Measurements from ENCODE around the gene SHLD3. TPM values are rescaled to one million over a fixed set of nuclear protein-coding genes. Genes with fewer than 3 reads are reported as not detected.

SHLD3 gene
- total RNA-seq, 4 donors from 2014 or later: 1.4 to 3.3 (median 2.4) TPM

DNA sequence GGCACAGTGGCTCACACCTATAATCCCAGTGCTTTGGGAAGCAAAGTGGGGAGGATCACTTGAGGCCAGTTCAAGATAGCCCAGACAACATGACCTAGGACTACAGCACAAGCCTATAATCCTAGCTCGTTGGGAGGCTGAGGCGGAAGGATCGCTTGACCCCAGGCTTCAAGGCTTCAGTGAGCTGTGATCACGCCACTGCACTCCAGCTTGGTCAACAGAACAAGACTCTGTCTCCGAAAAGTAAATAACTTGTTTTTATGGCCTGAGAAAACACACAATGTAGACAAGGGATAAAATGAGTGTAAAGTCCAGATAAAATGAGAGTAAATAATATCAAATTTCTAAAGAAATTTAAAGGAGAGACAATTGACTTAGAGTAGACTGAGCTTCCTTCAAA lies 26.3 kb downstream of the SHLD3 start:
- Histone ChIP-seq H3K4me1 (no peaks in the 10 kb centered on the region), H3K27ac (no peak overlapping the region), H3K9me3 (no peaks in the 10 kb centered on the region), H3K4me3 (no peak overlapping the region), H3K27me3 (no peaks in the 10 kb centered on the region), H3K36me3 (peaks cover 0 to 12% of the 10 kb centered on the region in 2 donors)
- in situ Hi-C loops (cut with MboI; ENCODE audit: low sequenced_read_pairs in 4 of 4): no loop called here
- no peak for ATAC-seq
- no peak for DNase-seq
- intact Hi-C loops (cut with DNase I; ENCODE audit: low total_unique reads): no loop called here
- no peak for TF ChIP-seq POLR2A (IDR thresholded peaks at IDR 0.05)
- TF ChIP-seq, protein P1, sequence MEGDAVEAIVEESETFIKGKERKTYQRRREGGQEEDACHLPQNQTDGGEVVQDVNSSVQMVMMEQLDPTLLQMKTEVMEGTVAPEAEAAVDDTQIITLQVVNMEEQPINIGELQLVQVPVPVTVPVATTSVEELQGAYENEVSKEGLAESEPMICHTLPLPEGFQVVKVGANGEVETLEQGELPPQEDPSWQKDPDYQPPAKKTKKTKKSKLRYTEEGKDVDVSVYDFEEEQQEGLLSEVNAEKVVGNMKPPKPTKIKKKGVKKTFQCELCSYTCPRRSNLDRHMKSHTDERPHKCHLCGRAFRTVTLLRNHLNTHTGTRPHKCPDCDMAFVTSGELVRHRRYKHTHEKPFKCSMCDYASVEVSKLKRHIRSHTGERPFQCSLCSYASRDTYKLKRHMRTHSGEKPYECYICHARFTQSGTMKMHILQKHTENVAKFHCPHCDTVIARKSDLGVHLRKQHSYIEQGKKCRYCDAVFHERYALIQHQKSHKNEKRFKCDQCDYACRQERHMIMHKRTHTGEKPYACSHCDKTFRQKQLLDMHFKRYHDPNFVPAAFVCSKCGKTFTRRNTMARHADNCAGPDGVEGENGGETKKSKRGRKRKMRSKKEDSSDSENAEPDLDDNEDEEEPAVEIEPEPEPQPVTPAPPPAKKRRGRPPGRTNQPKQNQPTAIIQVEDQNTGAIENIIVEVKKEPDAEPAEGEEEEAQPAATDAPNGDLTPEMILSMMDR (IDR thresholded peaks at IDR 0.05 in 4 of 5, conservative IDR thresholded peaks at IDR 0.05 in 1 of 5): no peak

DNA sequence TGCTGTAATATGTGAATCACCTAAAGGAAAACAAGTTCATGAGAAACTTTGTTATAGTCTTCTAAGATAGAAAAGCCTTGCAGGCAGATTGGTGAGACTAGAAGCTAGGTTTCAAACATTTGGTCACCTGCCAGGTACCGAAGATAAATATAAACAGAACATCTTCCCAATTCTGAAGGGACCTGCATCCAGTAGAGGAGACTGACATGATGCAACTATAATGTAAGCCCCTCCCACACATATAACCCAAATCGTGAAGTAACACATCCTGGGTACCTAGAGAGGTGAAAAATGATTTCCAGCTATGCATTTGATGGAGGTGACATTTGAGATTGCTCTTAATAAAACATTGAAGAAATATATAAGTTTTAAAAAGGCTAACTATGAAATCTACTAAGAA lies 29.9 kb downstream of the SHLD3 start:
- in situ Hi-C loops (cut with MboI; ENCODE audit: low sequenced_read_pairs in 4 of 4): no loop called here
- Histone ChIP-seq H3K4me3 (no peak overlapping the region), H3K27ac (no peak overlapping the region), H3K27me3 (no peaks in the 10 kb centered on the region), H3K4me1 (no peaks in the 10 kb centered on the region), H3K36me3 (peaks cover 0 to 12% of the 10 kb centered on the region in 2 donors), H3K9me3 (no peaks in the 10 kb centered on the region)
- intact Hi-C loops (cut with DNase I; ENCODE audit: low total_unique reads): no loop called here
- TF ChIP-seq, protein P1 (IDR thresholded peaks at IDR 0.05 in 4 of 5, conservative IDR thresholded peaks at IDR 0.05 in 1 of 5): no peak
- no peak for TF ChIP-seq POLR2A (IDR thresholded peaks at IDR 0.05)
- DNase-seq: no peak
- ATAC-seq: no peak

DNA sequence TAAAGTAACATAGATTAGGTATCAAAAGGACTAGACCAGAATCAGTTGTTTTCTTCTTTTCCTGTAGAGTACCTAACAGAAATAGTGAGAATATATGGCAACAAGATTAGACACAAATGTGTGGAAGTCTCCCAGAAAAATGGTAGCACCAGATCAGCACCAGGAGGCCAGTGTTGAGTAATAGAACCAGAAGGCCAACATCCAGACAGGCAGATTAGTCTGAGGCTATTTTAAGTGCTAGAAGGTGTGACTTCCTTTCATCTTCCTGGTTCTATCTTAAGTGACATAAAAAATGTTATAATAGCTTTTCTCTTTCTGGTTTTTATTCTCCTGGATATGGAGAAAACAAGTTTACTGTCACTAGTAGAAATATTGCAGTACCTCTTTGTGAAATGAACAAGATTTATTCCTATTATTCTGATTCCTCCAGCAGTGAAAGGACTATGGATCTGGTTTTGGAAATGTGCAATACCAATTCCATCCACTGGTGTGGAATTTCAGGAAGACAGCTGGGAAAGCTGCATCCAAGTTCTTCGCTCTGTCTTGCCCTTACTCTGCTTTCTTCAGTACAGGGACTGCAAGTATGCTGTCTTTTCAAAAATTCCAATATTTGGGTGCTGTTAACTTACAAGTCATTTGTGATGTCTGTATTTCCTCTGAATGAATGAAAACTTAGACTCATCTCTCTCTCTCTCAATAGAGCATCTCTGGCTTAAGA lies 39.1 kb downstream of the SHLD3 start:
- intact Hi-C loops (cut with DNase I; ENCODE audit: low total_unique reads): no loop called here
- Histone ChIP-seq H3K9me3 (no peaks in the 10 kb centered on the region), H3K27ac (no peak overlapping the region), H3K4me3 (no peak overlapping the region), H3K36me3 (peaks cover 0 to 36% of the 10 kb centered on the region in 2 donors), H3K4me1 (no peaks in the 10 kb centered on the region), H3K27me3 (no peaks in the 10 kb centered on the region)
- no peak for TF ChIP-seq POLR2A (IDR thresholded peaks at IDR 0.05)
- TF ChIP-seq, protein P1 (IDR thresholded peaks at IDR 0.05 in 4 of 5, conservative IDR thresholded peaks at IDR 0.05 in 1 of 5): peak in 3 of 5 experiments; percentile 12 to 42 (median 22)
- DNase-seq: no peak
- peak; percentile 42 to 49 for ATAC-seq
- in situ Hi-C loops (cut with MboI; ENCODE audit: low sequenced_read_pairs in 4 of 4): no loop called here

DNA sequence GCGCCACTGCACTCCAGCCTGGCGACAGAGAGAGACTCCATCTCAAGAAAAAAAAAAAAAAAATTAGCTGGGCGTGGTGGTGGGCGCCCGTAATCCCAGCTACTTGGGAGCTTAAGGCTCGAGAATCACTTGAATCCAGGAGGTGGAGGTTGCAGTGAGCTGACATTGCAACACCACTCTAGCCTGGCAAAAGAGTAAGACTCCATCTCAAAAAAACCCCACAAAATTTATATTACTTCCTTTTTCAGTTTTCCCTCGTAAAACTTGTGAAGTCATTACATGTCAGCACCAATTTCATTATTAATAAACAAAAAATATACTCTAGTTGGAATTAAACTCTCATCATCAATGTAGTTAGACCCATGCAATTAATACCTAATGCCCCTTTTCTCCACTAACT lies 43.9 kb downstream of the SHLD3 start:
- Histone ChIP-seq H3K4me3 (no peak overlapping the region), H3K27ac (no peak overlapping the region), H3K9me3 (no peaks in the 10 kb centered on the region), H3K36me3 (peaks cover 0 to 32% of the 10 kb centered on the region in 2 donors), H3K4me1 (no peaks in the 10 kb centered on the region), H3K27me3 (no peaks in the 10 kb centered on the region)
- DNase-seq (no peak), ATAC-seq (no peak)
- intact Hi-C loops (cut with DNase I; ENCODE audit: low total_unique reads): no loop called here
- in situ Hi-C loops (cut with MboI; ENCODE audit: low sequenced_read_pairs in 4 of 4): no loop called here
- TF ChIP-seq, protein P1 (IDR thresholded peaks at IDR 0.05 in 4 of 5, conservative IDR thresholded peaks at IDR 0.05 in 1 of 5): no peak
- TF ChIP-seq POLR2A (IDR thresholded peaks at IDR 0.05): no peak
